ENCODE measurements around the gene STK26. TPM values are rescaled to one million over a fixed set of nuclear protein-coding genes. Genes with fewer than 3 reads are reported as not detected.

STK26 gene
- total RNA-seq, 1 experiment from 2014 or later, result 30.5 TPM

DNA sequence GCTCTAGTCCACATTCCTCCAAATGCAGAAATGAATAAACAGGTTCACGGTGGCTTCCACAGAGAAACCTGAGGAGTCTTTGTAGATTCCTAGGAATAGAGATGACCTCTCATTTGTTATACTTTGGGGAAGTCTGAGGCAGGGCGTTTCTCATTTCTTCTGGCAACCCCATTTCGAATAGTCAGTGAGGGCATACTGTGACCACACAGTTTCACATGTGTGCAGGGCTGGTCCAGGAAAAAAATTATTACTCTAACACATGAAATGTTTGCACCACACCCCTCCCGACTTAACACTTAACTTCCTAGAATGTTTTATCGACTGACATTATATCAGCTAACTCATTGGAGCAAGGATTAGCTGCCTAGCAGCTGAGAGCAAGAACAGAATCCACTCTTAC is 92.7 kb downstream of the STK26 start:
- RAD21 ChIA-PET (ENCODE audit: low non-redundant PET in 1 of 2, low total read pairs in 2 of 2, uncharacterized antibody in 2 of 2, unreplicated experiment in 2 of 2), result no interaction called here

More for the DNA sequence above, 92.7 kb downstream of the STK26 start:
- DNase-seq (ENCODE audit: low read depth, low spot score) (no peak), ATAC-seq (no peak)
- intact Hi-C loops (cut with micrococcal nuclease), result no loop called here
- no peak overlapping the region for H2AFZ ChIP-seq (ENCODE audit: low read depth, low read length, poor library complexity, severe bottlenecking)
- no peaks in the 10 kb centered on the region for H3K9me3 ChIP-seq (ENCODE audit: control insufficient read depth in 1 of 2, insufficient read depth in 1 of 2, low read depth in 1 of 2, low read length in 2 of 2)
- ChIA-PET CTCF (no interaction called here), POLR2A (no interaction called here)
- no peaks in the 10 kb centered on the region for H3K4me1 ChIP-seq (ENCODE audit: control insufficient read depth in 1 of 2, insufficient read depth in 2 of 2, low read length in 2 of 2)
- TF ChIP-seq, protein P1, sequence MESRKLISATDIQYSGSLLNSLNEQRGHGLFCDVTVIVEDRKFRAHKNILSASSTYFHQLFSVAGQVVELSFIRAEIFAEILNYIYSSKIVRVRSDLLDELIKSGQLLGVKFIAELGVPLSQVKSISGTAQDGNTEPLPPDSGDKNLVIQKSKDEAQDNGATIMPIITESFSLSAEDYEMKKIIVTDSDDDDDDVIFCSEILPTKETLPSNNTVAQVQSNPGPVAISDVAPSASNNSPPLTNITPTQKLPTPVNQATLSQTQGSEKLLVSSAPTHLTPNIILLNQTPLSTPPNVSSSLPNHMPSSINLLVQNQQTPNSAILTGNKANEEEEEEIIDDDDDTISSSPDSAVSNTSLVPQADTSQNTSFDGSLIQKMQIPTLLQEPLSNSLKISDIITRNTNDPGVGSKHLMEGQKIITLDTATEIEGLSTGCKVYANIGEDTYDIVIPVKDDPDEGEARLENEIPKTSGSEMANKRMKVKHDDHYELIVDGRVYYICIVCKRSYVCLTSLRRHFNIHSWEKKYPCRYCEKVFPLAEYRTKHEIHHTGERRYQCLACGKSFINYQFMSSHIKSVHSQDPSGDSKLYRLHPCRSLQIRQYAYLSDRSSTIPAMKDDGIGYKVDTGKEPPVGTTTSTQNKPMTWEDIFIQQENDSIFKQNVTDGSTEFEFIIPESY (IDR thresholded peaks at IDR 0.05; ENCODE audit: extremely low read depth, insufficient replicate concordance, low read length), result no peak
- TF ChIP-seq FOSL1 (IDR thresholded peaks at IDR 0.05; ENCODE audit: low read depth), result no peak
- no peak for TF ChIP-seq ZFX (IDR thresholded peaks at IDR 0.05)
- TF ChIP-seq EGR1 (IDR thresholded peaks at IDR 0.05; ENCODE audit: low read depth), result no peak
- no peak for TF ChIP-seq JUND (IDR thresholded peaks at IDR 0.05)
- TF ChIP-seq POLR2AphosphoS5 (IDR thresholded peaks at IDR 0.05; ENCODE audit: low read depth, low read length), result no peak
- no peak for TF ChIP-seq CEBPB (IDR thresholded peaks at IDR 0.05; ENCODE audit: low read depth)
- no peak for TF ChIP-seq TCF7L2 (IDR thresholded peaks at IDR 0.05; ENCODE audit: borderline replicate concordance, extremely low read depth, insufficient read depth, insufficient read length)
- TF ChIP-seq, protein P2, sequence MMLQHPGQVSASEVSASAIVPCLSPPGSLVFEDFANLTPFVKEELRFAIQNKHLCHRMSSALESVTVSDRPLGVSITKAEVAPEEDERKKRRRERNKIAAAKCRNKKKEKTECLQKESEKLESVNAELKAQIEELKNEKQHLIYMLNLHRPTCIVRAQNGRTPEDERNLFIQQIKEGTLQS (IDR thresholded peaks at IDR 0.05), result no peak
- TF ChIP-seq EZH2 (IDR thresholded peaks at IDR 0.05), result no peak
- TF ChIP-seq, protein P3, sequence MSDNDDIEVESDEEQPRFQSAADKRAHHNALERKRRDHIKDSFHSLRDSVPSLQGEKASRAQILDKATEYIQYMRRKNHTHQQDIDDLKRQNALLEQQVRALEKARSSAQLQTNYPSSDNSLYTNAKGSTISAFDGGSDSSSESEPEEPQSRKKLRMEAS (IDR thresholded peaks at IDR 0.05), result no peak
- TF ChIP-seq, protein P4, sequence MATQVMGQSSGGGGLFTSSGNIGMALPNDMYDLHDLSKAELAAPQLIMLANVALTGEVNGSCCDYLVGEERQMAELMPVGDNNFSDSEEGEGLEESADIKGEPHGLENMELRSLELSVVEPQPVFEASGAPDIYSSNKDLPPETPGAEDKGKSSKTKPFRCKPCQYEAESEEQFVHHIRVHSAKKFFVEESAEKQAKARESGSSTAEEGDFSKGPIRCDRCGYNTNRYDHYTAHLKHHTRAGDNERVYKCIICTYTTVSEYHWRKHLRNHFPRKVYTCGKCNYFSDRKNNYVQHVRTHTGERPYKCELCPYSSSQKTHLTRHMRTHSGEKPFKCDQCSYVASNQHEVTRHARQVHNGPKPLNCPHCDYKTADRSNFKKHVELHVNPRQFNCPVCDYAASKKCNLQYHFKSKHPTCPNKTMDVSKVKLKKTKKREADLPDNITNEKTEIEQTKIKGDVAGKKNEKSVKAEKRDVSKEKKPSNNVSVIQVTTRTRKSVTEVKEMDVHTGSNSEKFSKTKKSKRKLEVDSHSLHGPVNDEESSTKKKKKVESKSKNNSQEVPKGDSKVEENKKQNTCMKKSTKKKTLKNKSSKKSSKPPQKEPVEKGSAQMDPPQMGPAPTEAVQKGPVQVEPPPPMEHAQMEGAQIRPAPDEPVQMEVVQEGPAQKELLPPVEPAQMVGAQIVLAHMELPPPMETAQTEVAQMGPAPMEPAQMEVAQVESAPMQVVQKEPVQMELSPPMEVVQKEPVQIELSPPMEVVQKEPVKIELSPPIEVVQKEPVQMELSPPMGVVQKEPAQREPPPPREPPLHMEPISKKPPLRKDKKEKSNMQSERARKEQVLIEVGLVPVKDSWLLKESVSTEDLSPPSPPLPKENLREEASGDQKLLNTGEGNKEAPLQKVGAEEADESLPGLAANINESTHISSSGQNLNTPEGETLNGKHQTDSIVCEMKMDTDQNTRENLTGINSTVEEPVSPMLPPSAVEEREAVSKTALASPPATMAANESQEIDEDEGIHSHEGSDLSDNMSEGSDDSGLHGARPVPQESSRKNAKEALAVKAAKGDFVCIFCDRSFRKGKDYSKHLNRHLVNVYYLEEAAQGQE (IDR thresholded peaks at IDR 0.05; ENCODE audit: low read depth), result no peak
- TF ChIP-seq, protein P5, sequence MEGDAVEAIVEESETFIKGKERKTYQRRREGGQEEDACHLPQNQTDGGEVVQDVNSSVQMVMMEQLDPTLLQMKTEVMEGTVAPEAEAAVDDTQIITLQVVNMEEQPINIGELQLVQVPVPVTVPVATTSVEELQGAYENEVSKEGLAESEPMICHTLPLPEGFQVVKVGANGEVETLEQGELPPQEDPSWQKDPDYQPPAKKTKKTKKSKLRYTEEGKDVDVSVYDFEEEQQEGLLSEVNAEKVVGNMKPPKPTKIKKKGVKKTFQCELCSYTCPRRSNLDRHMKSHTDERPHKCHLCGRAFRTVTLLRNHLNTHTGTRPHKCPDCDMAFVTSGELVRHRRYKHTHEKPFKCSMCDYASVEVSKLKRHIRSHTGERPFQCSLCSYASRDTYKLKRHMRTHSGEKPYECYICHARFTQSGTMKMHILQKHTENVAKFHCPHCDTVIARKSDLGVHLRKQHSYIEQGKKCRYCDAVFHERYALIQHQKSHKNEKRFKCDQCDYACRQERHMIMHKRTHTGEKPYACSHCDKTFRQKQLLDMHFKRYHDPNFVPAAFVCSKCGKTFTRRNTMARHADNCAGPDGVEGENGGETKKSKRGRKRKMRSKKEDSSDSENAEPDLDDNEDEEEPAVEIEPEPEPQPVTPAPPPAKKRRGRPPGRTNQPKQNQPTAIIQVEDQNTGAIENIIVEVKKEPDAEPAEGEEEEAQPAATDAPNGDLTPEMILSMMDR (IDR thresholded peaks at IDR 0.05 in 2 of 3, conservative IDR thresholded peaks at IDR 0.05 in 1 of 3; ENCODE audit: borderline replicate concordance in 1 of 3, insufficient read depth in 1 of 3, low read depth in 2 of 3, low read length in 2 of 3), result no peak
- no peak for TF ChIP-seq SIN3A (IDR thresholded peaks at IDR 0.05; ENCODE audit: low read depth)
- TF ChIP-seq SP1 (IDR thresholded peaks at IDR 0.05; ENCODE audit: low read depth), result no peak
- TF ChIP-seq SRF (IDR thresholded peaks at IDR 0.05; ENCODE audit: low read depth), result no peak
- TF ChIP-seq ZNF274 (IDR thresholded peaks at IDR 0.05; ENCODE audit: low read depth, low read length), result no peak
- no peak overlapping the region for H3K9ac ChIP-seq (ENCODE audit: low read length)
- no peaks in the 10 kb centered on the region for H3K36me3 ChIP-seq (ENCODE audit: control insufficient read depth in 1 of 2, insufficient read depth in 2 of 2, low read length in 2 of 2)
- H3K4me3 ChIP-seq (replicated peaks in 1 of 2; ENCODE audit: low read depth in 1 of 2, low read length in 2 of 2), result no peak overlapping the region
- no TSS peak for BruUV-seq (replicated peaks)
- H4K20me1 ChIP-seq (ENCODE audit: insufficient read depth), result no peaks in the 10 kb centered on the region
- no peak overlapping the region for H3K27ac ChIP-seq (ENCODE audit: low read depth, low read length)
- H3K79me2 ChIP-seq (ENCODE audit: insufficient read depth, low read length), result no peaks in the 10 kb centered on the region
- no peaks in the 10 kb centered on the region for H3K27me3 ChIP-seq (ENCODE audit: insufficient read depth, low read length)
- H3K4me2 ChIP-seq (ENCODE audit: low read length), result no peak overlapping the region
- H3K9me2 ChIP-seq (ENCODE audit: insufficient read depth), result no peaks in the 10 kb centered on the region

All from HCT116 (cell line).